Vagina (tissue), 2 donors: ENCODE measurements around the gene ADAMTS17.

Experiments used
- POLR2A ChIP-seq, 2 donors: fragments of 450-650 bp; IDR thresholded peaks; one replicate each; pipeline ENCODE4 v1.6.1; 2017; ENCODE audit warnings: antibody characterized with exemption in 2 of 2, mild to moderate bottlenecking in 2 of 2, moderate library complexity in 2 of 2
- POLR2AphosphoS5 ChIP-seq, 2 donors: sonication (generic); formaldehyde crosslinking; IDR thresholded peaks; one replicate each; pipeline ENCODE4 v1.9.0; 2017; ENCODE audit warnings: antibody characterized with exemption in 2 of 2, mild to moderate bottlenecking in 2 of 2, low read depth in 1 of 2; ENCODE audit not compliant: insufficient read depth in 1 of 2
- TF ChIP-seq, protein P1 (sequence below), 3 experiments: fragments of 450-650 bp in 2 of 3; fragments of 200-600 bp in 1 of 3; sonication (generic) in 1 of 3; IDR thresholded peaks; one replicate each; pipeline ENCODE4 v1.5.1; 2017 to 2019; ENCODE audit warnings: antibody characterized with exemption in 3 of 3, mild to moderate bottlenecking in 2 of 3, moderate library complexity in 2 of 3

DNA sequence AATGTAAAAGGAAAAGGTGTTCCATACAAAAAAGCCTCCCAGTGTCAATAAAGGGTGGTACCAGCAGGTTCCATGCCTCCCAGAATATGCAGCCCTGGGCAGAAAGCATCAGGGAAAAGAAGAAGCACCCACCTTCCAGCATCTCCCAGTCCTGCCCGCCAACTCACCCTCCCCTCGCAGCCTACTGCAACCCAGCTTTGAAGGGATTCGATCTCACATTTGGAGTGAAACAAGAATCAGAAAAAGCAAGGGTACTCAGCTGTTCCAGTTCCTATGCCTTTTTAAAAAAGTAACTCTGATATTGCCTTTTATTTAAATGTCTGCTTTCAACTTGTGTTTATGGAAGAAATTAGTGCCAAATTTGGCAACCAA is 166.9 kb downstream of the ADAMTS17 start:
- TF ChIP-seq POLR2A (IDR thresholded peaks at IDR 0.05) (no peak), POLR2AphosphoS5 (IDR thresholded peaks at IDR 0.05; ENCODE audit: insufficient read depth in 1 of 2, low read depth in 1 of 2) (no peak)
- TF ChIP-seq, protein P1, sequence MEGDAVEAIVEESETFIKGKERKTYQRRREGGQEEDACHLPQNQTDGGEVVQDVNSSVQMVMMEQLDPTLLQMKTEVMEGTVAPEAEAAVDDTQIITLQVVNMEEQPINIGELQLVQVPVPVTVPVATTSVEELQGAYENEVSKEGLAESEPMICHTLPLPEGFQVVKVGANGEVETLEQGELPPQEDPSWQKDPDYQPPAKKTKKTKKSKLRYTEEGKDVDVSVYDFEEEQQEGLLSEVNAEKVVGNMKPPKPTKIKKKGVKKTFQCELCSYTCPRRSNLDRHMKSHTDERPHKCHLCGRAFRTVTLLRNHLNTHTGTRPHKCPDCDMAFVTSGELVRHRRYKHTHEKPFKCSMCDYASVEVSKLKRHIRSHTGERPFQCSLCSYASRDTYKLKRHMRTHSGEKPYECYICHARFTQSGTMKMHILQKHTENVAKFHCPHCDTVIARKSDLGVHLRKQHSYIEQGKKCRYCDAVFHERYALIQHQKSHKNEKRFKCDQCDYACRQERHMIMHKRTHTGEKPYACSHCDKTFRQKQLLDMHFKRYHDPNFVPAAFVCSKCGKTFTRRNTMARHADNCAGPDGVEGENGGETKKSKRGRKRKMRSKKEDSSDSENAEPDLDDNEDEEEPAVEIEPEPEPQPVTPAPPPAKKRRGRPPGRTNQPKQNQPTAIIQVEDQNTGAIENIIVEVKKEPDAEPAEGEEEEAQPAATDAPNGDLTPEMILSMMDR (IDR thresholded peaks at IDR 0.05) = no peak
